RPMI8226 (cell line): Measurements from ENCODE around the gene ZNF750.

Source experiments
- DNase-seq: peaks from one replicate; pipeline ENCODE4 v3.0.0-alpha.2; 2015

ZNF750 gene

DNA sequence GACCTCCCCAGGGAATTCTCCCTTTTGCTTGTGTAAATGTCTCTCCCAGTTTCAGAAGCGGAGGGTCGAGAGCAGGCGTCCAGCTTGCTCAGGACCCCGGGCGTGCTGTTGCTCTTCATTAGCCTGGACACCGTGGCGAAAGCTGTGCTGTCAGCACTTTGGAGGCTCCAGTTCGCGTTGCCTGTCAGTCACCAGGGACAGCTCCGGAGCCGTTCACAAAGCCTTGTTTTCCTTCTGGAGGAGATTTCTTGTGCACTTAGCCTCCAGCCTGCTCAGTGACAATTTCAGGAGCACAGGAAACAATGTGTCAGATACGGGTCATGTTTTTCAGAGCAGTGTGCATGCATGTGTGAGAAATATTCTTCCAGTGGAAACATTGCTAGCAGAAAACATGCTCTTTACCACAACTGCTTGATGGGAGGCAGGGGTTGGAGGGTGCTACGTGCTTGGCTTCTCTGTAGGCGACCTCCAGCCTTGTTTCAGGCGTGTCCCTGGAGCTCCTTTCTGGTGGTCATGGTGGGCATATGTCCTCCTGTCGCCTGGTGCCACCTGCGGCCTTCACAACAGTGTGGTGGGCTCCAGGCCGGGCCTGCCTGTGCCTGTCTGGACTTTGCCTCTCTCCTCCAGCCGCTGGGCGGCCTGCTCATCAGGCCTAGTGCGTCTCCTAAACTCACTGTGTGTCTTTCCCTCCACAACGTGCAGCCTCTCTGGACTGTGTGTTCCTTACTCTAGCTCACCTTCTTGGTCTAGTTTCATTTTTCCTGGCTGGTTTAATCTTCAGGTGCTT is 29.0 kb downstream of the ZNF750 start:
- no peak for DNase-seq

DNA sequence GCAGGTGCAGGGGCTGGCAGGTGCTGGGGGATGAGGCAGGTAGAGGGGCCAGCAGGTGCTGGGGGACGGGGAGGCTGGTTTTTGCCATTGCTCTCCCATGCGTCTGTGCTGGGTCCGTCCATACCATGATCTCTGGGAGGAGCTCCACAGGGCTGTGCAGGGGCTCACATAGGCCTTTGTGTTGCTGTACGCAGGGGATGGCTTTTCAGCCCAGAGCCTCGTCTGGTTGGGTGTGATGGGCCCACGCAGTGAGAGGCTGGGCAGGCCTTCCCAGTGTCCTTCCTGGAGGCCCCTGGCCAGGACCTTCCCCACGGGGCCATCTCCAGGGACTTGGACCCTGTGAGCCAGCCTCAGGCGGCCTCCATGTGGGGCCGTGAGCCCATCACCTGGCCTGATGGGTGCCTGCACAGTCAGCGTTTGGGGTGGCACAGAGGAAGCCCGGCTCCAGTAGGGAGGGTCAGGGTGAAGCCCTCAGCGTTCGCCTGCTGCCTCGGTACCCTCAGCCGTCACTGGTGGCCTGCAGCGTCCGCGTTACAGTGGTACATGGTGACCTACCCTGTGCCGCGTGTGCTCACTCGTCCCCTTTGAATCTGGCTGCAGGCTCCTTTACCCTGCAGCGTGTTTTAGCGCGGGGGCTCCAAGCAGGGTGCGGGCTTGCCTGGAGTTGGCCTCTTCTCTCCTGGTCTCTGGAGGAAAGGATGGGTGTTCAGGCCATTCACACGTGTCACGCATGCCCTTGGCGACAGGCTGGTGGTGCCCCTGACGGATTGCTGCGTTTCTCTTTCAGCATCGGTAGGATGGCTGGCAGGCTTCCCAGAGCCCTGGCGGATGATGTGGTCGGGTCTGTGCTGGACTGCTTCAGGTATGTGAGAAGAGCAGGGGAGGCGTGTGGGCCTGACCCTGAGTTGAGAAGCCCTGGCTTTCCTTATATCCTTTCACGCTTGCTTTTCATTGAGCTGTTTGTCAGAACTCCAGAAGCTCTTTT is 30.6 kb downstream of the ZNF750 start:
- peak; percentile 12 for DNase-seq

GRCh38 chr17:82808006-82808405 is 31.8 kb downstream of the ZNF750 start:
- DNase-seq = no peak

DNA sequence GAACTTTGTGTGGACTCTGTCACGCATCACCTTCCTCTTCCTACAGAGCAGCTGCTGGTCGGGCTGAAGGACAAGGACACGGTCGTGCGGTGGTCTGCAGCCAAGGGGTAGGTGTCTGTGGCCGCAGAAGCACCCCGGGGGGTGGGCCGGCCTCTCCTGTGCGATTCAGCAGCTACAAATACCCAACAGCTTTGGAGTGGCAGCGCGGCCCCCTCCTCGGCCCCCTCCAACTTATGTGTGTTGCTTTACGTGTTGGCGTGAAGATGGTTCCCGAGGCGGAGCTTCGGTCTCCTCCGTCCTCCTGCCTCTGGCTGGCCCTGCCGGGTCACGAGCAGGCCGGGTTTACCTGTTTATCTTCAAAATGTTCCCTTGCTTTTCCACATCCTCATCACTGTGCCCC is 32.3 kb downstream of the ZNF750 start:
- DNase-seq = no peak

- no peak for DNase-seq
These were observed 32.7 kb downstream of the ZNF750 start for GRCh38 chr17:82807101-82807500.

GRCh38 chr17:82806645-82807044 is 33.2 kb downstream of the ZNF750 start:
- no peak for DNase-seq

DNA sequence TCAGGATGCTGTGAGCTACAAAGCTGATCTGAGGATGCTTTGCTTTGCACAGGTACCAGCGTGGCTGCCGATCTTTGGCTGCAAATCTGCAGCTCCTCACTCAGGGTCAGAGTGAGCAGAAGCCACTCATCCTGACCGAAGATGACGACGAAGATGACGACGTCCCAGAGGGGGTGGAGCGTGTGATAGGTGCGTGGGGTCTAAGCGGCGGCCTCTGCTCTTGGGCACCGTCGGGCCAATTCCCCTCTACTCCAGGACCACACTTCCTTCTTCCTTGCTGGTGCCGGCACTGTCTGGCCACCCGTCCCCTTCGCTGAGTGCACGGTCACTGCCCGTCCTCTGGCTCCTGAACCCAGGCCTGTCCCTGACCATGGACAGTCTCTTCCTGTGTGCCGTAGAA is 34.0 kb downstream of the ZNF750 start:
- DNase-seq = no peak

DNA sequence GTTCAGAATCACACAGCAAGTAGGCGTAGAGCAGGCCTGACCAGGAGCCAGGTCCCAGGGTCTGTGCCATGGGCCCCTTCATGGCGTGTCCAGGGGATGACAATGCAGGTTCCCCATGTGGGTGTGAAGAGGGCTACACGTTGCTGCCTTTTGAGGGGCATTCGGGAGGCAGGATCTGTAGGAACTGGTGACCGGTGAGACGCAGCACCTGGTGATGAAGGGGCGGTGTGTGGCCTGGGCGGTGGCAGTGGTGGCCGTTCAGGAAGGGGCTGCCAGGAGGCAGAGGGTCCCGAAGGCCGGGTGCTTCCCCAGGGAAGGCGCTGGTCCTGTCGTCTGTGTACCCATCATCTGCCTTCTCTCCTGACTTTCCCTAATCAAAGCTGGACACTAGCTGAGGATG is 34.6 kb downstream of the ZNF750 start:
- no peak for DNase-seq

DNA sequence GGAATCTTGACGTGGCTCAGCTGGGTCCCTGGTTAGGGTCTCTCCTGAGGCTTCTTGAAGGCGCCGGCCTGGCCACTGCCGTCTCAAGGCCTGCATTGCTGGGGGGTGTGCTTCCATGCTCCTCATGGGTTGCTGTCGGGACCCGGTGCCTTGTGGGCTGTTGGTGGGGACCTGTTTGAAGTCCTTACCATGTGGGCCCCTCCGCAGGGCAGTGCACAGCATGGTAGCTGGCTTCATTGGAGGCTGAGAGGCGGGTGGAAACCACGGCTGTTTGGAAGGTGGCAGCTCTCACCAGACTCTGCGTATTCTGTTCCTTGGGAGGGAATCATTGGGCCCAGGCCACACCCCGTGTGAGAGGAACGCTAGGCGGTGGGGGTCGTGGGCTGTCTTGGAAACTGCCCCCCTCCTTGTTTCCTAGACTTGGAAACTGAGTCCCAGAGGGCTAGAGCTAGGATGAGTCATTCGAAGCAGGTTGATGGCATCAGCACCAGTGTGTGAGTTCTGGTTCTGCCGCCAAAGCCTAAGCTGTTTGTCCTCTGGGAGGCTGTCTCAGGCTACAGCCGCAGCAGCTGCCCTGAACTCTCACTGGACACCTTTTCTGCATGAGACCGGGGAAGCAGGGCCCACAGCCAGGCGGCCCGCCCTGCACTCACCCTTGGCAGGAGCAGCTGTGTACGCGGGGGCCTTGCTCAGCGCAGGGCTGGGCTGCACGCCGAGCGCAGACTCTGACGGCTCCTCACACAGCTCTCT is 35.2 kb downstream of the ZNF750 start:
- DNase-seq = no peak

DNA sequence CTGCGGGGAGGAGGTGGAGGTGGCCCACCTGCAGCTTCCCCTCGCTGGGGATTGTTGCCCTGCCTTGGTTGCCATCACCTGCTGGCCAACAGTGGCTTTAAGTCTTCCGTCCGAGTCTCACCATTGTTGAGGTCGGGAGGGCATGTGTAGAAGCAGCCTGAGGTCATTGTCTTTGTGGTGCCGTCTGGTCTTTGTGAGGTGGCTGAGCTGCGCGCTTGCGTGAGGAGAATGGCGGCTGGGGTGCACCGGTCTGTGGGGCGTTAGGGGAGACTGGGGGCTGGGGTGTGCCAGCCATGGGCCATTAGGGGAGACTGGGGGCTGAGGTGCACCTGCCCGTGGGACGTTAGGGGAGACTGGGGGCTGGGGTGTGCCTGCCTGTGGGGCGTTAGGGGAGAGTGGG is 36.2 kb downstream of the ZNF750 start:
- DNase-seq = no peak

GRCh38 chr17:82803185-82803584 is 36.6 kb downstream of the ZNF750 start:
- no peak for DNase-seq

DNA sequence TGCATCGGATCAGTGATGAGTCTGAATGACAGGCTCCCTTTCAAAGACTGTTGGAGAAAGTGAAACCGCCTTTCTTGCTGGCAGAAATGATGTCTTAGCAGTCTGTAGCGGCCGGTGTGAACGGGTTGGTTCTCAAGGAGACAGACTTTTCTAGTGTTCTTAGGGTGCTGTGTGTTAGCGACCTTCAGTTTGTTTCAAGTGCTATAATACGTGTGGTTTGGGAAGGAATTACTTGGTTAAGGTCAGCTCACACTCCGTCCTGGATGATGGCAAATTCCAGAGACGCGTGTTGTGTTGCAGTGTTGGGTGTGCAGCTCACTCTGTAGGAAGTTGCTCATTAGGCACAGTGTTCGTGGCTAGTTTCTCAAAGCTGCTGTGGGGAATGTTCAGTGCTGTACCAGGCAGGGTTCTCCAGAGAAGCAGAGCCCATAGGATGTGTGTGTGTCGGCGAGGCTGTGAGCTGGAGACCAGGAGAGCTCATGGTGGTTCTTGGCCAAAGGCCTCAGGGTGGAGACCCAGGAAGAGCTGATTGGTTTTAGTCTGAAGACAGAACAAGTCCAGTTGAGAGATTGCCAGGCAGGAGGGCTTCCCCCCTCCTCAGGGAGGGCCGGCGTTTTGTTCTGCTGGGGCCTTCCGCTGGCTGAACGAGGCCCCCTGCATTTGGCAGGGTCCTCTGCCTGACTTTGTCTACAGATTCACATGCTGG is 37.6 kb downstream of the ZNF750 start:
- DNase-seq = peak; percentile 24

DNA sequence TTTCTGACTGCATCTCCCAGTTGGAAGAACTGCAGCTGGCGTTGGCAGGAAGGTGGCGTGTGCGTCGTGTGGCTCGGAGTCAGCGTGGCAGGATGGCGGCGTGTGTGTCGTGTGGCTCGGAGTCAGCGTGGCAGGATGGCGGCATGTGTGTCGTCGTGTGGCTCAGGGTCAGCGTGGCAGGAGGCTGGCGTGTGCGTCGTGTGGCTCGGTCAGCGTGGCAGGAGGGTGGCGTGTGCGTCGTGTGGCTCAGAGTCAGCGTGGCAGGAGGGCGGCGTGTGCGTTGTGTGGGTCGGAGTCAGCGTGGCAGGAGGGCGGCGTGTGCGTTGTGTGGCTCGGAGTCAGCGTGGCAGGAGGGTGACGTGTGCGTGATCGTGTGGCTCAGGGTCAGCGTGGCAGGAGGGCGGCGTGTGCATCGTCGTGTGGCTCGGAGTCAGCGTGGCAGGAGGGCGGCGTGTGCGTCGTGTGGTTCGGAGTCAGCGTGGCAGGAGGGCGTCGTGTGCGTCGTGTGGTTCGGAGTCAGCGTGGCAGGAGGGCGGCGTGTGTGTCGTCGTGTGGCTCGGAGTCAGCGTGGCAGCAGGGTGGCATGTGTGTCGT is 38.3 kb downstream of the ZNF750 start:
- DNase-seq = no peak

DNA sequence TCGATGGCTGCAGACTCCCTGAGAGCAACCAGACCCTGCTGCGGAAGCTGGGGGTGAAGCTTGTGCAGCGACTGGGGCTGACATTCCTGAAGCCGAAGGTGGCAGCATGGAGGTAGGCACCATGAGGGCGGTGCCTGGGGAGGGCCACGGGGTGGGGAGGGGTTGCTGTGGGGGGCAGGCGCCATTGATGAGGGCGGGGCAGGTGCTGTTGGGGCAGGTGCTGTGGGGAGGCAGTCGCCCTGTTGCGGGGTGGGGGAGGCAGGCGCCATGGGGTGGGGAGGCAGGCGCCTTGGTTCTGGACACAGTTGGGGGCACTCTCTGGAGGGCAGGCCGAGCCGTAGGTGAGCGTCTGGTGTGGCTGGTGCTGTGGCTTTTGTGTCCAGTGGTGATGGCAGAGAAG is 38.9 kb downstream of the ZNF750 start:
- no peak for DNase-seq

DNA sequence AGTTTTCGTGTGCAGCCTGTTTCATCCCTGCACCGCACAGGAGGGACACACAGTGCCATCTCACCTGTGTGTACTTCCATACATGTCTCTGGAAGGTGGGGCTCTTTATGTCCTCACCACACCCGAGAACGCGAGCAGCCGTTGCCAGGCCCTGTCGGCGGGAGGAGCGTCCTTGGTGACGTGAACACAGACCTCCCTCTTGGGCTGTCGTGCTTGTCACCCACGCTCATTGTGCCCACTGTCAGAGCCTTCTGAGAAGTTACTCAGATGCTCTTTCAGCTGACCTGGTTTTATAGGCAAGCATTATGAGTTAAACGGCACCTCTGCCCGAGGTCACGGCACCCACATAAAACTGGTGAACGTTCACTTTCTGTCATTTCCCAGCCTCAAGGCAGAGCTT is 40.2 kb downstream of the ZNF750 start:
- no peak for DNase-seq

- DNase-seq = no peak
These were observed 41.1 kb downstream of the ZNF750 start for GRCh38 chr17:82798752-82799151.

GRCh38 chr17:82797061-82797460 is 42.8 kb downstream of the ZNF750 start:
- no peak for DNase-seq

- DNase-seq = no peak
These were observed 44.2 kb downstream of the ZNF750 start for GRCh38 chr17:82795615-82796014.

DNA sequence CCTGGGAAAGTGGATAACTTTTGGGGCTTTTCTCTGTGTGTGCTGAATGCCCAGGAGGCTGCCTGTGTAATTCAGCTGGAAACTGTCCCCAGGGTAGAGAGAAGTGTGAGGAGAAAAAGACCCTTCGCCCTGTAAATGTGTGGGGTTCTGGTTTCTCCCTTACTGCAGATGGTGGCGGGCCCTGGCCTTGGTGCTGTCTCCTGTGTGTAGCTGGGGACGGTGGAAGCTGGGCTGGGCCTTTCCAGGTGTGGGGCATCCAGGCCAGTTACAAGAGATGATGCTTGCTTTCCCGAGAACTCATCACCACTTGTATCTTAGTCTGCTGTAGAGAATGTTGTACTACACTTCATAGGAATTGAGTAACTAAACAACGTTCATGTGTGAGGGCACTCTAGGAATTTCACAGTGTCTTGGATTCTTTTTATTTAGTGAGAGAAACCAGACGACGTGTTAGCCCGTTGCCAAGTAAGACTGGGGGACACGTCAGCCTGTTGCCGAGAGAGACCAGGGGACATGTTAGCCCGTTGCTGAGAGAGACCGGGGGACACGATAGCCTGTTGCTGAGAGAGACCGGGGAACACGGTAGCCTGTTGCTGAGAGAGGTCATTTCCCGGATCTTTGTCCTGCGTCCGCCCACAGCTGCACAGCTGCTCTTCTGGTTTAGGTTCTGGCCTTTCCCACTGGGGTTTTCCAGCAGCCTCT is 44.9 kb downstream of the ZNF750 start:
- no peak for DNase-seq

GRCh38 chr17:82793974-82794630 is 45.7 kb downstream of the ZNF750 start:
- DNase-seq = no peak

DNA sequence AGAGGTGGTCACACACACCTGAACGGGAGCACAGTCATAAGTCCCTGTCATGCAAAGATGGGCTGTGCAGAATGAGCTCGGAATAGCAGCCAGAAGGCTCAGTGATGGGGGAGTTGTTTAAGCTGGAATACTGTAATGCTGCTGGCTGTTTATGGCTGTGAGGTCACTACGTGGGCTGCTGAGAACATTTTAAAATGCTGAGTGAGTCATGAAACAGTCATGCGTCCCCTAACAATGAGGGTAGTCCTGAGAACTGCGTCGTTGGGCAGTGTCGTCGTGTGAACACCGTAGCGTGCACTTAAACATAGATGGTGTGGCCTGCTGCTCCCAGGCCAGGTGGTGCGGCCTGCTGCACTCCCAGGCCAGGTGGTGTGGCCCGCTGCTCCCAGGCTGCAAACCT is 48.3 kb downstream of the ZNF750 start:
- DNase-seq = no peak
